H1 (cell line): ENCODE measurements around the gene ELL. TPM values are rescaled to one million over a fixed set of nuclear protein-coding genes. Genes with fewer than 3 reads are reported as not detected.

Source experiments
- CTCF ChIA-PET: fragments of 300-600 bp; sonication (Branson Sonifier 250); formaldehyde crosslinking; loops from one replicate; lab custom pipeline; 2021; ENCODE audit not compliant: partially characterized antibody; lab: Charles Lee
- POLR2A ChIA-PET: fragments of 300-600 bp; sonication (Branson Sonifier 250); formaldehyde crosslinking; loops from one replicate; lab custom pipeline; 2021; ENCODE audit warnings: inconsistent platforms; ENCODE audit not compliant: partially characterized antibody; lab: Charles Lee
- DNase-seq, 2 experiments: peaks; one replicate each; pipeline versions ENCODE4 v3.0.0 to v3.0.0-alpha.2; 2010 to 2022; ENCODE audit warnings: low spot score in 2 of 2, low read depth in 1 of 2, mixed read lengths in 1 of 2
- FAIRE-seq: peaks from 2 replicates; lab custom pipeline; 2011; peaks lifted over from hg19 to GRCh38; lab: Jason Lieb, UNC
- H2AFZ ChIP-seq: 2 replicates; pipeline ENCODE4 v1.8.1; 2012; ENCODE audit warnings: low read length, inconsistent platforms
- H2AK5ac ChIP-seq: 2 replicates; pipeline ENCODE4 v1.6.1; 2013; ENCODE audit warnings: low read depth, low read length
- H2BK120ac ChIP-seq: replicated peaks from 2 replicates; pipeline ENCODE3; 2013; ENCODE audit warnings: low read depth, low read length, inconsistent platforms
- H2BK12ac ChIP-seq: 2 replicates; pipeline ENCODE4 v1.6.1; 2013; ENCODE audit warnings: low read depth, low read length
- H2BK15ac ChIP-seq: 2 replicates; pipeline ENCODE4 v1.6.1; 2013; ENCODE audit warnings: low read length
- H2BK20ac ChIP-seq: 2 replicates; pipeline ENCODE4 v1.6.1; 2013; ENCODE audit warnings: low read length
- H2BK5ac ChIP-seq: 2 replicates; pipeline ENCODE4 v1.6.1; 2013; ENCODE audit warnings: low read depth, low read length
- H3K14ac ChIP-seq: 2 replicates; pipeline ENCODE4 v1.6.1; 2013; ENCODE audit warnings: inconsistent platforms; ENCODE audit not compliant: insufficient read length
- H3K18ac ChIP-seq: 2 replicates; pipeline ENCODE4 v1.6.1; 2013; ENCODE audit warnings: low read length; ENCODE audit errors: extremely low read depth
- H3K23ac ChIP-seq: 2 replicates; pipeline ENCODE4 v1.6.1; 2013; ENCODE audit warnings: inconsistent platforms; ENCODE audit not compliant: insufficient read length
- H3K23me2 ChIP-seq: 2 replicates; pipeline ENCODE4 v1.6.1; 2013; ENCODE audit warnings: low read depth, low read length
- H3K27ac ChIP-seq: 2 replicates; pipeline ENCODE4 v1.6.1; 2011; ENCODE audit warnings: low read depth, low read length, inconsistent platforms
- H3K27me3 ChIP-seq, 4 experiments: replicated peaks in 1 of 4; 1 replicate in 1 of 4; 2 replicates in 3 of 4; pipeline versions ENCODE4 v1.6.1 to v1.8.1; 2011 to 2013; ENCODE audit warnings: low read length in 3 of 4, mild to moderate bottlenecking in 3 of 4, inconsistent platforms in 2 of 4, mixed read lengths in 2 of 4, moderate library complexity in 1 of 4; ENCODE audit not compliant: control insufficient read depth in 3 of 4, insufficient read depth in 3 of 4; ENCODE audit errors: extremely low read depth in 1 of 4
- H3K36me3 ChIP-seq, 4 experiments: 2 replicates each; pipeline versions ENCODE4 v1.6.1 to v1.8.1; 2011 to 2013; ENCODE audit warnings: mild to moderate bottlenecking in 4 of 4, low read length in 3 of 4, moderate library complexity in 2 of 4, control low read depth in 1 of 4, inconsistent platforms in 1 of 4; ENCODE audit not compliant: insufficient read depth in 4 of 4, control insufficient read depth in 2 of 4
- H3K4ac ChIP-seq: replicated peaks from 2 replicates; pipeline ENCODE3; 2013; ENCODE audit warnings: low read length, low read depth, mixed read lengths, inconsistent platforms; ENCODE audit not compliant: insufficient read length
- H3K4me1 ChIP-seq, 4 experiments: replicated peaks in 1 of 4; 1 replicate in 1 of 4; 2 replicates in 3 of 4; pipeline versions ENCODE4 v1.6.1 to v1.8.1; 2011 to 2013; ENCODE audit warnings: low read length in 3 of 4, inconsistent platforms in 2 of 4, mixed read lengths in 1 of 4; ENCODE audit not compliant: insufficient read depth in 4 of 4, control insufficient read depth in 3 of 4
- H3K4me2 ChIP-seq, 2 experiments: 2 replicates each; pipeline versions ENCODE4 v1.6.1 to v1.8.1; 2011 to 2013; ENCODE audit warnings: low read depth in 2 of 2, low read length in 2 of 2, control low read depth in 1 of 2, inconsistent platforms in 1 of 2, mild to moderate bottlenecking in 1 of 2; ENCODE audit not compliant: insufficient read depth in 1 of 2
- H3K4me3 ChIP-seq, 4 experiments: fragments of 200-600, 300-600 bp in 1 of 4; sonication (generic), shearing (Covaris generic), sonication (Bioruptor Twin) in 1 of 4; 2 replicates each; pipeline versions ENCODE4 v1.5.1 to v1.8.1; 2011 to 2016; ENCODE audit warnings: low read length in 4 of 4, low read depth in 3 of 4, control low read depth in 2 of 4, inconsistent platforms in 2 of 4, mild to moderate bottlenecking in 2 of 4, mixed read lengths in 1 of 4, moderate library complexity in 1 of 4; ENCODE audit not compliant: insufficient read depth in 2 of 4; ENCODE audit errors: extremely low read depth in 1 of 4
- H3K56ac ChIP-seq: replicated peaks from 2 replicates; pipeline ENCODE3; 2013; ENCODE audit warnings: low read depth, mild to moderate bottlenecking, mixed read lengths, low read length, inconsistent platforms; ENCODE audit not compliant: insufficient read length
- H3K79me1 ChIP-seq: 2 replicates; pipeline ENCODE4 v1.6.1; 2013; ENCODE audit warnings: low read depth, low read length, control low read depth
- H3K79me2 ChIP-seq, 2 experiments: 2 replicates each; pipeline versions ENCODE4 v1.6.1 to v1.8.1; 2012 to 2013; ENCODE audit warnings: low read length in 2 of 2, mild to moderate bottlenecking in 2 of 2, inconsistent platforms in 1 of 2; ENCODE audit not compliant: insufficient read depth in 2 of 2, control insufficient read depth in 1 of 2
- H3K9ac ChIP-seq, 4 experiments: replicated peaks in 1 of 4; 1 replicate in 1 of 4; 2 replicates in 3 of 4; pipeline versions ENCODE4 v1.6.1 to v1.8.1; 2011 to 2013; ENCODE audit warnings: low read depth in 3 of 4, low read length in 3 of 4, control low read depth in 2 of 4, mild to moderate bottlenecking in 2 of 4, moderate library complexity in 2 of 4, inconsistent platforms in 1 of 4; ENCODE audit errors: extremely low read depth in 1 of 4
- H3K9me3 ChIP-seq, 2 experiments: 2 replicates each; pipeline versions ENCODE4 v1.6.1 to v1.8.1; 2012 to 2013; ENCODE audit warnings: mild to moderate bottlenecking in 2 of 2, moderate library complexity in 2 of 2, control low read depth in 1 of 2, inconsistent platforms in 1 of 2, low read depth in 1 of 2, low read length in 1 of 2, mixed read lengths in 1 of 2; ENCODE audit not compliant: insufficient read depth in 2 of 2
- H4K20me1 ChIP-seq, 2 experiments: replicated peaks in 1 of 2; 2 replicates each; pipeline versions ENCODE3 to v1.8.1; 2011 to 2013; ENCODE audit warnings: inconsistent platforms in 2 of 2, low read length in 2 of 2, mild to moderate bottlenecking in 1 of 2; ENCODE audit not compliant: insufficient read depth in 2 of 2, control insufficient read depth in 1 of 2
- H4K5ac ChIP-seq: 2 replicates; pipeline ENCODE4 v1.6.1; 2013; ENCODE audit warnings: low read length, low read depth, mixed read lengths, inconsistent platforms; ENCODE audit not compliant: insufficient read length
- H4K8ac ChIP-seq: 2 replicates; pipeline ENCODE4 v1.8.0; 2013; ENCODE audit warnings: mild to moderate bottlenecking, moderate library complexity, low read length, inconsistent platforms; ENCODE audit not compliant: insufficient read depth; ENCODE audit errors: extremely low read depth
- H4K91ac ChIP-seq: replicated peaks from 2 replicates; pipeline ENCODE3; 2013; ENCODE audit warnings: low read length, mixed read lengths, inconsistent platforms; ENCODE audit not compliant: insufficient read length
- BCL11A ChIP-seq, 2 experiments: IDR thresholded peaks; one replicate each; pipeline ENCODE4 v1.6.1; 2011; ENCODE audit warnings: low read depth in 2 of 2, low read length in 2 of 2, mild to moderate bottlenecking in 2 of 2
- CBX8 ChIP-seq: fragments of 300-800, 300-1000 bp; sonication (generic); IDR thresholded peaks from 2 replicates; pipeline ENCODE4 v1.7.1; 2016; ENCODE audit warnings: low read depth, low read length, borderline replicate concordance
- EGR1 ChIP-seq: IDR thresholded peaks from 2 replicates; pipeline ENCODE4 v1.6.1; 2011; ENCODE audit warnings: low read depth, low read length, borderline replicate concordance
- FOSL1 ChIP-seq: IDR thresholded peaks from 2 replicates; pipeline ENCODE4 v1.6.1; 2011; ENCODE audit warnings: mild to moderate bottlenecking, low read depth, low read length, moderate library complexity; ENCODE audit not compliant: insufficient read depth
- HDAC2 ChIP-seq, 2 experiments: fragments of 300-600 bp in 1 of 2; sonication (generic) in 1 of 2; IDR thresholded peaks; 2 replicates each; pipeline ENCODE4 v1.6.1; 2011 to 2012; ENCODE audit warnings: low read depth in 2 of 2, low read length in 2 of 2, mild to moderate bottlenecking in 2 of 2, moderate library complexity in 2 of 2, borderline replicate concordance in 1 of 2, inconsistent platforms in 1 of 2
- KDM5A ChIP-seq: fragments of 200-600 bp; IDR thresholded peaks from 2 replicates; pipeline ENCODE4 v1.7.1; 2012; ENCODE audit warnings: mild to moderate bottlenecking, low read length, inconsistent platforms, mixed read lengths
- SIX5 ChIP-seq: IDR thresholded peaks from 2 replicates; pipeline ENCODE4 v1.6.1; 2011; ENCODE audit warnings: mild to moderate bottlenecking, low read depth, low read length
- WGBS, 2 experiments: shearing (Covaris generic) in 1 of 2; methylation state at CpG; one replicate each; pipeline versions ENCODE4 v1.1.6 to v1.1.7; 2013 to 2015; ENCODE audit warnings: low lambda C conversion rate in 2 of 2, mixed read lengths in 2 of 2, inconsistent platforms in 1 of 2, low coverage in 1 of 2, missing lambda C conversion rate in 1 of 2; ENCODE audit not compliant: insufficient replicate concordance in 2 of 2, insufficient coverage in 1 of 2, insufficient read length in 1 of 2; ENCODE audit errors: extremely low coverage in 1 of 2, missing lambda C conversion rate in 1 of 2; 5-methylcytosine and 5-hydroxymethylcytosine counted together
- polyA plus RNA-seq, 7 experiments: library from polyadenylated mRNA; depleted of rRNA in 3 of 7; stranded (reverse) in 5 of 7; unstranded in 2 of 7; fragments of >200 nt in 5 of 7; fragments of 200-250 nt in 2 of 7; gene quantifications; 1 replicate in 5 of 7; 2 replicates in 1 of 7; 4 replicates in 1 of 7; pipeline versions ENCODE4 v1.2.1 to v1.2.3, GENCODE V29; 2011 to 2013; ENCODE audit warnings: missing spikeins in 2 of 7, mixed read lengths in 2 of 7
- total RNA-seq: library from RNA; stranded (reverse); fragmentation: NEBNext Ultra II Directional; extraction: Animal tissue kit (Norgen Biotek cat#: 25700); gene quantifications from 2 replicates; pipeline ENCODE4 v1.2.1, GENCODE V29; 2021

The ELL gene
- total and polyA plus RNA-seq, 2 of the 8 experiments (the other 6 are each of a cell fraction or from before 2014, with no cell fraction given), result 5.2 to 10.5 TPM

DNA sequence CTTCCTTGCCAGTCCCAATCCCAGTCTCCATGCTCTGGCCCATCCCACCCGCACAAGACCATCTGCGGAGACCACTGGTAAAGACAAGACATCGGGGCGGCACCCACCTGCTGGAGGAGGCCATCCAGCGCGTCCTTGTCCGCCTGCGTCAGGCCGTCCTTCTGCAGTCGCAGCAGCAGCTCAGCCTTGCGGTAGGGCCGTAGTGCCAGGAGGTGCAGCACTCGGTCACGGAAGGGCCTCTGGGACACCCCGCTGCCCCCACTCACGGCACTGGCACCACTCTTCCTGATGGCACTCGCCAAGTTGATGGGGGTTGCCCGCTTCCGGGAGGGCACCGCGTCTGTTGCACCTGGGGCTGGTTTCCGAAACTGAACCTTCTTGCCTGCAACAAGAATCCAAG is 60.4 kb downstream of the ELL start:
- no peak overlapping the region for H3K14ac ChIP-seq
- no peak overlapping the region for H2AFZ ChIP-seq
- H2BK5ac ChIP-seq, result no peak overlapping the region
- H3K27me3 ChIP-seq, result no peaks in the 10 kb centered on the region
- no peak overlapping the region for H3K4ac ChIP-seq
- H2BK12ac ChIP-seq, result no peak overlapping the region
- POLR2A ChIA-PET, result interaction anchor here (0.6 to 1.5 kb wide), 4 partner anchors 10 to 220 kb away, joined by 3 to 5 read pairs (median 4); no protein-coding TSS in a partner anchor
- no peak overlapping the region for H2AK5ac ChIP-seq
- H3K79me2 ChIP-seq, result no peaks in the 10 kb centered on the region
- H4K5ac ChIP-seq, result no peak overlapping the region
- no peak for FAIRE-seq
- 97% methylated on average over 22 of the region's 22 CpGs; no CpG with 5 or more reads in 1 of the 2 experiments for WGBS, 2 experiments
- DNase-seq, result no peak
- no peak overlapping the region for H4K91ac ChIP-seq
- H3K4me3 ChIP-seq, result no peak overlapping the region
- no peaks in the 10 kb centered on the region for H3K9me3 ChIP-seq
- H3K4me1 ChIP-seq, result no peaks in the 10 kb centered on the region
- H3K18ac ChIP-seq, result no peak overlapping the region
- TF ChIP-seq SIX5 (no peak), CBX8 (no peak), EGR1 (no peak), HDAC2 (IDR thresholded peaks at IDR 0.05; ENCODE audit: borderline replicate concordance in 1 of 2, low read depth in 2 of 2, low read length in 2 of 2) (no peak), BCL11A (IDR thresholded peaks at IDR 0.05; ENCODE audit: low read depth in 2 of 2, low read length in 2 of 2) (no peak), KDM5A (no peak), FOSL1 (no peak)
- H3K56ac ChIP-seq, result no peak overlapping the region
- H3K27ac ChIP-seq, result no peak overlapping the region
- no peak overlapping the region for H2BK15ac ChIP-seq
- H2BK120ac ChIP-seq, result no peak overlapping the region
- no peaks in the 10 kb centered on the region; the same call in 1 of the 2 replicates for H3K79me1 ChIP-seq
- no peak overlapping the region for H2BK20ac ChIP-seq
- peaks cover 2 to 16% of the 10 kb centered on the region in 2 experiments for H4K20me1 ChIP-seq
- H4K8ac ChIP-seq, result peak overlapping the region; percentile 7; the same call in 1 of the 2 replicates
- H3K23me2 ChIP-seq, result no peaks in the 10 kb centered on the region; the same call in 1 of the 2 replicates
- CTCF ChIA-PET, result interaction anchor here (0.6 to 8.4 kb wide), 35 partner anchors 9 to 1104 kb away, joined by 3 to 143 read pairs (median 4); partner anchors contain the start of gene REX1BD
- H3K36me3 ChIP-seq, result peaks cover 0 to 10% (median 7%) of the 10 kb centered on the region in 4 experiments; a peak in 3 of 8 replicates
- H3K9ac ChIP-seq, result no peak overlapping the region
- no peak overlapping the region for H3K4me2 ChIP-seq
- H3K23ac ChIP-seq, result no peak overlapping the region
